SK-N-MC (cell line): ENCODE data around the gene RGMA.

Experiments
- DNase-seq: peaks from one replicate; pipeline ENCODE4 v3.0.0-alpha.2; 2011; ENCODE audit warnings: low read depth, low spot score
- H3K27ac ChIP-seq: fragments of 200-600 bp; sonication (generic); 2 replicates; pipeline ENCODE4 v1.5.1; 2016; ENCODE audit warnings: mixed run types
- H3K36me3 ChIP-seq: fragments of 200-600 bp; sonication (generic); 2 replicates; pipeline ENCODE4 v1.6.1; 2017; ENCODE audit warnings: antibody characterized with exemption, low read length, mixed read lengths; ENCODE audit not compliant: insufficient read depth
- H3K4me3 ChIP-seq: fragments of 200-600 bp; sonication (generic); 2 replicates; pipeline ENCODE4 v1.5.1; 2016
- H3K9ac ChIP-seq: fragments of 200-600 bp; sonication (generic); 2 replicates; pipeline ENCODE4 v1.8.0; 2017; ENCODE audit warnings: mixed run types, mixed read lengths; ENCODE audit not compliant: insufficient read length
- H3K9me3 ChIP-seq: fragments of 200-600 bp; sonication (generic); 2 replicates; pipeline ENCODE4 v1.6.1; 2017; ENCODE audit warnings: low read depth, mild to moderate bottlenecking, antibody characterized with exemption, low read length, moderate library complexity, mixed read lengths
- EZH2 ChIP-seq: fragments of 200-600 bp; sonication (generic); IDR thresholded peaks from one replicate; pipeline ENCODE4 v1.6.1; 2017; ENCODE audit warnings: antibody characterized with exemption
- FOXP2 ChIP-seq: optimal IDR thresholded peaks from 2 replicates; pipeline ENCODE3; 2011; ENCODE audit warnings: mild to moderate bottlenecking, moderate library complexity; ENCODE audit not compliant: insufficient read depth; ENCODE audit errors: extremely low read length, control extremely low read depth
- POLR2AphosphoS5 ChIP-seq: IDR thresholded peaks from 2 replicates; pipeline ENCODE4 v1.6.1; 2012; ENCODE audit warnings: mild to moderate bottlenecking, low read depth, low read length, borderline replicate concordance

Gene RGMA

GRCh38 chr15:93050648-93051047, 38.4 kb downstream of the RGMA start:
- TF ChIP-seq POLR2AphosphoS5, result no peak
- no peak for TF ChIP-seq EZH2
- TF ChIP-seq FOXP2, result no peak
- H3K36me3 ChIP-seq, result no peaks in the 10 kb centered on the region
- no peak overlapping the region for H3K27ac ChIP-seq
- no peak for DNase-seq
- H3K9me3 ChIP-seq, result no peaks in the 10 kb centered on the region
- no peak overlapping the region for H3K4me3 ChIP-seq
- no peak overlapping the region for H3K9ac ChIP-seq

- no peak overlapping the region for H3K27ac ChIP-seq
- H3K36me3 ChIP-seq, result no peaks in the 10 kb centered on the region
- TF ChIP-seq FOXP2 (no peak), POLR2AphosphoS5 (no peak), EZH2 (no peak)
- H3K4me3 ChIP-seq, result no peak overlapping the region
- no peak overlapping the region for H3K9ac ChIP-seq
- no peak for DNase-seq
- H3K9me3 ChIP-seq, result no peaks in the 10 kb centered on the region
These were observed 39.0 kb downstream of the RGMA start for GRCh38 chr15:93049914-93050578.

- no peak for DNase-seq
- TF ChIP-seq FOXP2 (peak; percentile 63), POLR2AphosphoS5 (no peak)
- H3K36me3 ChIP-seq, result no peaks in the 10 kb centered on the region
- no peaks in the 10 kb centered on the region for H3K9me3 ChIP-seq
- no peak overlapping the region for H3K27ac ChIP-seq
- no peak overlapping the region for H3K4me3 ChIP-seq
- H3K9ac ChIP-seq, result no peak overlapping the region
These were observed 39.8 kb downstream of the RGMA start for GRCh38 chr15:93049233-93049632.

- Histone ChIP-seq H3K9ac (no peak overlapping the region), H3K36me3 (no peaks in the 10 kb centered on the region), H3K27ac (no peak overlapping the region), H3K4me3 (no peak overlapping the region), H3K9me3 (no peaks in the 10 kb centered on the region)
- TF ChIP-seq FOXP2, result no peak
- TF ChIP-seq POLR2AphosphoS5, result no peak
- no peak for TF ChIP-seq EZH2
- no peak for DNase-seq
These were observed 40.3 kb downstream of the RGMA start for GRCh38 chr15:93048759-93049161.

- no peak overlapping the region for H3K27ac ChIP-seq
- no peaks in the 10 kb centered on the region for H3K36me3 ChIP-seq
- no peak overlapping the region for H3K9ac ChIP-seq
- no peak for TF ChIP-seq FOXP2
- TF ChIP-seq POLR2AphosphoS5, result no peak
- no peak for TF ChIP-seq EZH2
- no peak for DNase-seq
- no peaks in the 10 kb centered on the region for H3K9me3 ChIP-seq
- H3K4me3 ChIP-seq, result no peak overlapping the region
These were observed 40.6 kb downstream of the RGMA start for GRCh38 chr15:93048426-93048721.

- Histone ChIP-seq H3K36me3 (no peaks in the 10 kb centered on the region), H3K9me3 (no peaks in the 10 kb centered on the region), H3K27ac (no peak overlapping the region), H3K9ac (no peak overlapping the region), H3K4me3 (no peak overlapping the region)
- DNase-seq, result no peak
- TF ChIP-seq EZH2 (no peak), POLR2AphosphoS5 (no peak), FOXP2 (no peak)
These were observed 41.2 kb downstream of the RGMA start for GRCh38 chr15:93047621-93048425.

- TF ChIP-seq FOXP2, result no peak
- TF ChIP-seq EZH2, result no peak
- TF ChIP-seq POLR2AphosphoS5, result no peak
- Histone ChIP-seq H3K4me3 (no peak overlapping the region), H3K27ac (no peak overlapping the region), H3K9ac (no peak overlapping the region), H3K9me3 (no peaks in the 10 kb centered on the region), H3K36me3 (no peaks in the 10 kb centered on the region)
- DNase-seq, result no peak
These were observed 42.3 kb downstream of the RGMA start for GRCh38 chr15:93046721-93047120.

GRCh38 chr15:93046120-93046519, 42.9 kb downstream of the RGMA start:
- DNase-seq, result no peak
- Histone ChIP-seq H3K9ac (no peak overlapping the region), H3K27ac (no peak overlapping the region), H3K9me3 (no peaks in the 10 kb centered on the region), H3K4me3 (no peak overlapping the region), H3K36me3 (no peaks in the 10 kb centered on the region)
- TF ChIP-seq FOXP2, result no peak
- TF ChIP-seq POLR2AphosphoS5, result no peak
- no peak for TF ChIP-seq EZH2
